ENCODE data around the gene MAPT. TPM values are rescaled to one million over a fixed set of nuclear protein-coding genes. Genes with fewer than 3 reads are reported as not detected.

MAPT gene
- polyA plus RNA-seq, 3 donors = 0.04 TPM; not detected in 2

- no peak overlapping the region for H3K4me2 ChIP-seq (replicated peaks; ENCODE audit: extremely low read depth, low read length, poor library complexity, severe bottlenecking)
- DNase-seq = no peak
- no peaks in the 10 kb centered on the region for H3K79me2 ChIP-seq (ENCODE audit: insufficient read depth, low read length)
- peaks cover 96 to 100% of the 10 kb centered on the region in 2 donors for H3K36me3 ChIP-seq (replicated peaks in 1 of 2; ENCODE audit: control insufficient read depth in 1 of 2, insufficient read depth in 2 of 2, low read length in 2 of 2)
- no peak for TF ChIP-seq CTCF (IDR thresholded peaks at IDR 0.05)
- peaks cover 92 to 95% of the 10 kb centered on the region in 2 donors for H3K36me3 Mint-ChIP-seq
- no peaks in the 10 kb centered on the region for H3K27me3 ChIP-seq (ENCODE audit: control insufficient read depth in 2 of 2, insufficient read depth in 2 of 2, low read length in 2 of 2)
- no peaks in the 10 kb centered on the region for H3K4me1 Mint-ChIP-seq
- H3K27ac ChIP-seq (ENCODE audit: low read depth in 1 of 2, low read length in 2 of 2) = no peak overlapping the region
- intact Hi-C loops (cut with micrococcal nuclease) = no loop called here
- H4K20me1 ChIP-seq (ENCODE audit: insufficient read depth, low read length) = peaks cover 23% of the 10 kb centered on the region
- H2AFZ ChIP-seq (ENCODE audit: insufficient read depth, low read depth, low read length, poor library complexity, severe bottlenecking) = no peak overlapping the region
- no peaks in the 10 kb centered on the region for H3K9me3 ChIP-seq (replicated peaks in 1 of 2; ENCODE audit: control insufficient read depth in 1 of 2, insufficient read depth in 1 of 2, low read length in 2 of 2)
- no peaks in the 10 kb centered on the region for H3K4me1 ChIP-seq (ENCODE audit: control insufficient read depth in 1 of 2, insufficient read depth in 2 of 2, low read length in 2 of 2)
- H3K27me3 Mint-ChIP-seq (ENCODE audit: low read depth in 3 of 3) = no peaks in the 10 kb centered on the region
- peaks cover 0 to 2% (median 0%) of the 10 kb centered on the region in 7 donors for H3K9me3 Mint-ChIP-seq
- no peak overlapping the region for H3K4me3 ChIP-seq (replicated peaks in 1 of 3; ENCODE audit: low read depth in 2 of 3, low read length in 3 of 3)
- 100% methylated on average over 3 of the region's 6 CpGs for WGBS (ENCODE audit: insufficient coverage)
- H3K27ac Mint-ChIP-seq = peak overlapping the region in 1 of 7 donors; percentile 22
- no peak overlapping the region for H3K9ac ChIP-seq (ENCODE audit: insufficient read depth, low read length, poor library complexity, severe bottlenecking)
- no peak overlapping the region for H3K4me3 Mint-ChIP-seq
These were observed 142.1 kb downstream of the MAPT start for GRCh38 chr17:46036491-46036890.

GRCh38 chr17:46037722-46038255, 143.4 kb downstream of the MAPT start:
- no peak for DNase-seq
- peaks cover 15% of the 10 kb centered on the region for H4K20me1 ChIP-seq (ENCODE audit: insufficient read depth, low read length)
- intact Hi-C loops (cut with micrococcal nuclease) = no loop called here
- H3K79me2 ChIP-seq (ENCODE audit: insufficient read depth, low read length) = no peaks in the 10 kb centered on the region
- no peak overlapping the region for H3K4me3 Mint-ChIP-seq
- H3K27ac ChIP-seq (ENCODE audit: low read depth in 1 of 2, low read length in 2 of 2) = no peak overlapping the region
- H3K4me3 ChIP-seq (replicated peaks in 1 of 3; ENCODE audit: low read depth in 2 of 3, low read length in 3 of 3) = no peak overlapping the region
- peaks cover 0 to 2% (median 0%) of the 10 kb centered on the region in 7 donors for H3K9me3 Mint-ChIP-seq
- 100% methylated on average over 3 of the region's 4 CpGs for WGBS (ENCODE audit: insufficient coverage)
- no peaks in the 10 kb centered on the region for H3K27me3 Mint-ChIP-seq (ENCODE audit: low read depth in 3 of 3)
- H3K27me3 ChIP-seq (ENCODE audit: control insufficient read depth in 2 of 2, insufficient read depth in 2 of 2, low read length in 2 of 2) = no peaks in the 10 kb centered on the region
- H3K4me2 ChIP-seq (replicated peaks; ENCODE audit: extremely low read depth, low read length, poor library complexity, severe bottlenecking) = no peak overlapping the region
- H3K36me3 ChIP-seq (replicated peaks in 1 of 2; ENCODE audit: control insufficient read depth in 1 of 2, insufficient read depth in 2 of 2, low read length in 2 of 2) = peaks cover 91 to 100% of the 10 kb centered on the region in 2 donors
- H3K27ac Mint-ChIP-seq = peak overlapping the region in 1 of 7 donors; percentile 11
- no peaks in the 10 kb centered on the region for H3K9me3 ChIP-seq (replicated peaks in 1 of 2; ENCODE audit: control insufficient read depth in 1 of 2, insufficient read depth in 1 of 2, low read length in 2 of 2)
- peaks cover 90 to 95% of the 10 kb centered on the region in 2 donors for H3K36me3 Mint-ChIP-seq
- no peaks in the 10 kb centered on the region for H3K4me1 ChIP-seq (ENCODE audit: control insufficient read depth in 1 of 2, insufficient read depth in 2 of 2, low read length in 2 of 2)
- H3K4me1 Mint-ChIP-seq = no peaks in the 10 kb centered on the region
- H2AFZ ChIP-seq (ENCODE audit: insufficient read depth, low read depth, low read length, poor library complexity, severe bottlenecking) = no peak overlapping the region
- no peak for TF ChIP-seq CTCF (IDR thresholded peaks at IDR 0.05)
- no peak overlapping the region for H3K9ac ChIP-seq (ENCODE audit: insufficient read depth, low read length, poor library complexity, severe bottlenecking)
